Liver (tissue), 9 donors: Measurements from ENCODE around the gene MICU1. TPM values are rescaled to one million over a fixed set of nuclear protein-coding genes. Genes with fewer than 3 reads are reported as not detected.
A peak's percentile ranks its signal among the peaks of the same experiment; 100 is the strongest.

Source experiments
- DNase-seq: peaks from one replicate; pipeline ENCODE4 v3.0.0-alpha.2; 2017; ENCODE audit warnings: low spot score
- H3K27ac ChIP-seq, 2 donors: one replicate each; pipeline ENCODE4 v1.7.0; 2013; ENCODE audit warnings: inconsistent platforms in 2 of 2, low read length in 2 of 2, control low read depth in 1 of 2, low read depth in 1 of 2, mild to moderate bottlenecking in 1 of 2
- H3K27me3 ChIP-seq, 4 donors: one replicate each; pipeline versions ENCODE4 v1.6.1 to v1.7.0; 2013; ENCODE audit warnings: low read length in 3 of 4, inconsistent platforms in 1 of 4, mild to moderate bottlenecking in 1 of 4, moderate library complexity in 1 of 4; ENCODE audit not compliant: control insufficient read depth in 4 of 4, insufficient read depth in 4 of 4
- H3K36me3 ChIP-seq, 4 donors: one replicate each; pipeline versions ENCODE4 v1.6.1 to v1.7.0; 2013; ENCODE audit warnings: low read length in 3 of 4, mild to moderate bottlenecking in 3 of 4, low read depth in 1 of 4, moderate library complexity in 1 of 4; ENCODE audit not compliant: control insufficient read depth in 4 of 4, insufficient read depth in 3 of 4
- H3K4me1 ChIP-seq, 4 donors: one replicate each; pipeline versions ENCODE4 v1.6.1 to v1.7.0; 2013; ENCODE audit warnings: low read length in 3 of 4, mild to moderate bottlenecking in 3 of 4, moderate library complexity in 1 of 4; ENCODE audit not compliant: control insufficient read depth in 4 of 4, insufficient read depth in 4 of 4
- H3K4me3 ChIP-seq, 3 donors: one replicate each; pipeline versions ENCODE4 v1.6.1 to v1.7.0; 2013; ENCODE audit warnings: low read length in 3 of 3, control low read depth in 1 of 3, low read depth in 1 of 3, mild to moderate bottlenecking in 1 of 3
- H3K9ac ChIP-seq, 2 donors: one replicate each; pipeline ENCODE4 v1.7.0; 2013; ENCODE audit warnings: low read length in 2 of 2, mild to moderate bottlenecking in 2 of 2, moderate library complexity in 2 of 2, control low read depth in 1 of 2, low read depth in 1 of 2
- H3K9me3 ChIP-seq, 4 donors: one replicate each; pipeline versions ENCODE4 v1.6.1 to v1.7.0; 2013; ENCODE audit warnings: low read length in 3 of 4; ENCODE audit not compliant: control insufficient read depth in 4 of 4
- ATF3 ChIP-seq: IDR thresholded peaks from 2 replicates; pipeline ENCODE4 v1.6.1; 2016; ENCODE audit warnings: antibody characterized with exemption
- EGR1 ChIP-seq, 2 donors: IDR thresholded peaks; 2 replicates each; pipeline ENCODE4 v1.6.1; 2016 to 2018; ENCODE audit warnings: antibody characterized with exemption in 2 of 2, low read depth in 2 of 2
- FOXA1 ChIP-seq: IDR thresholded peaks from 2 replicates; pipeline ENCODE4 v1.6.1; 2016; ENCODE audit warnings: antibody characterized with exemption
- FOXA2 ChIP-seq: IDR thresholded peaks from 2 replicates; pipeline ENCODE4 v1.6.1; 2016; ENCODE audit warnings: antibody characterized with exemption
- HNF4G ChIP-seq: IDR thresholded peaks from 2 replicates; pipeline ENCODE4 v1.6.1; 2016; ENCODE audit warnings: antibody characterized with exemption
- JUND ChIP-seq, 2 donors: IDR thresholded peaks; 2 replicates each; pipeline ENCODE4 v1.6.1; 2016; ENCODE audit warnings: antibody characterized with exemption in 2 of 2
- NR2F2 ChIP-seq: IDR thresholded peaks from 2 replicates; pipeline ENCODE4 v1.6.1; 2016; ENCODE audit warnings: antibody characterized with exemption
- RAD21 ChIP-seq, 2 donors: IDR thresholded peaks; 2 replicates each; pipeline ENCODE4 v1.6.1; 2016; ENCODE audit warnings: antibody characterized with exemption in 2 of 2, mild to moderate bottlenecking in 2 of 2
- REST ChIP-seq: IDR thresholded peaks from 2 replicates; pipeline ENCODE4 v1.6.1; 2016; ENCODE audit warnings: antibody characterized with exemption, mild to moderate bottlenecking
- RXRA ChIP-seq, 2 donors: IDR thresholded peaks; 2 replicates each; pipeline ENCODE4 v1.6.1; 2017 to 2018; ENCODE audit warnings: antibody characterized with exemption in 2 of 2, mild to moderate bottlenecking in 1 of 2
- SP1 ChIP-seq: IDR thresholded peaks from 2 replicates; pipeline ENCODE4 v1.6.1; 2018; ENCODE audit warnings: antibody characterized with exemption, mild to moderate bottlenecking
- TAF1 ChIP-seq: conservative IDR thresholded peaks from 2 replicates; pipeline ENCODE4 v1.6.1; 2016; ENCODE audit warnings: antibody characterized with exemption, mild to moderate bottlenecking
- YY1 ChIP-seq: IDR thresholded peaks from 2 replicates; pipeline ENCODE4 v1.6.1; 2016; ENCODE audit warnings: antibody characterized with exemption, mild to moderate bottlenecking
- ZBTB33 ChIP-seq: IDR thresholded peaks from 2 replicates; pipeline ENCODE4 v1.6.1; 2016; ENCODE audit warnings: antibody characterized with exemption
- WGBS: extraction: QIAGEN DNeasy Blood & Tissue Kit; methylation state at CpG from one replicate; pipeline ENCODE4 v1.1.7; 2013; 5-methylcytosine and 5-hydroxymethylcytosine counted together
- polyA plus RNA-seq, 2 donors: library from polyadenylated mRNA; stranded (reverse) in 1 of 2; unstranded in 1 of 2; fragments of 200-250 nt in 1 of 2; fragments of >200 nt in 1 of 2; fragmentation: Nextera tagmentation in 1 of 2; extraction: Ambion mirVana in 1 of 2; gene quantifications; one replicate each; pipeline versions ENCODE4 v1.2.1 to v1.2.3, GENCODE V29; 2013 to 2015
- total RNA-seq, 2 donors: library from RNA; depleted of rRNA; stranded (reverse); fragments of >200 nt; gene quantifications; one replicate each; pipeline ENCODE4 v1.2.3, GENCODE V29; 2014
- TF ChIP-seq, protein P1 (sequence below): fragments of 150-350 bp; IDR thresholded peaks from 2 replicates; pipeline ENCODE4 v1.5.1; 2017; ENCODE audit warnings: improper control_type of control experiment, low read depth, low read length; ENCODE audit not compliant: missing input control
- donor health status: healthy.
- donor health status: healthy.
- donor health status: healthy.
- donor health status: healthy.
- donor health status: healthy.

The MICU1 gene
- total and polyA plus RNA-seq, 4 donors = 26.4 to 47.4 (median 32.1) TPM

- TF ChIP-seq, protein P1, sequence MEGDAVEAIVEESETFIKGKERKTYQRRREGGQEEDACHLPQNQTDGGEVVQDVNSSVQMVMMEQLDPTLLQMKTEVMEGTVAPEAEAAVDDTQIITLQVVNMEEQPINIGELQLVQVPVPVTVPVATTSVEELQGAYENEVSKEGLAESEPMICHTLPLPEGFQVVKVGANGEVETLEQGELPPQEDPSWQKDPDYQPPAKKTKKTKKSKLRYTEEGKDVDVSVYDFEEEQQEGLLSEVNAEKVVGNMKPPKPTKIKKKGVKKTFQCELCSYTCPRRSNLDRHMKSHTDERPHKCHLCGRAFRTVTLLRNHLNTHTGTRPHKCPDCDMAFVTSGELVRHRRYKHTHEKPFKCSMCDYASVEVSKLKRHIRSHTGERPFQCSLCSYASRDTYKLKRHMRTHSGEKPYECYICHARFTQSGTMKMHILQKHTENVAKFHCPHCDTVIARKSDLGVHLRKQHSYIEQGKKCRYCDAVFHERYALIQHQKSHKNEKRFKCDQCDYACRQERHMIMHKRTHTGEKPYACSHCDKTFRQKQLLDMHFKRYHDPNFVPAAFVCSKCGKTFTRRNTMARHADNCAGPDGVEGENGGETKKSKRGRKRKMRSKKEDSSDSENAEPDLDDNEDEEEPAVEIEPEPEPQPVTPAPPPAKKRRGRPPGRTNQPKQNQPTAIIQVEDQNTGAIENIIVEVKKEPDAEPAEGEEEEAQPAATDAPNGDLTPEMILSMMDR = no peak
Observed at GRCh38 chr10:72338180-72338579, 287.7 kb downstream of the MICU1 start (continued).

DNA sequence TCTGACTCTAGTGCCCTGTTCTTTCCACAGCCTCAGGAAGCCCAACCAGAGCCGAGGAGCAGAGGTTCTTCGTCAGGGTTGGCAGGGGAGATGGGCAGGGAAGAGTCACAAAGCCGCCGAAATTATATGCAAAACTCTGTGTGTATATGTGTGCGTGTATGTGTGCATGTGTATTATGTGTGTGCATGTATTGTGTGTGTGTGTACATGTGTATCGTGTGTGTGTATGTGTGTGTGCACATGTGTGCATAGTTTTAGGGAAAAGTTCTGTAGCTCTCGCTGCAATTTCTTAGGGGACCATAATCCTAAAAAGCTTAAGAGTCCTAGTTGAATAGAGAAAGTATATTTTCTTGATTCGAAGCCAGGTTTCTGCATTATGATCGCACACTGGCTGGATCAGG, 288.2 kb downstream of the MICU1 start:
- no peak overlapping the region for H3K4me3 ChIP-seq
- peaks cover 20 to 47% (median 35%) of the 10 kb centered on the region in 4 donors for H3K4me1 ChIP-seq
- WGBS = 80% methylated on average over 9 of the region's 9 CpGs
- H3K9me3 ChIP-seq = no peaks in the 10 kb centered on the region
- H3K9ac ChIP-seq = no peak overlapping the region
- no peak overlapping the region for H3K27ac ChIP-seq
- TF ChIP-seq ATF3 (no peak), RXRA (IDR thresholded peaks at IDR 0.05) (no peak), YY1 (no peak), EGR1 (IDR thresholded peaks at IDR 0.05; ENCODE audit: low read depth in 2 of 2) (no peak), HNF4G (no peak), FOXA1 (no peak), RAD21 (IDR thresholded peaks at IDR 0.05) (no peak), REST (no peak)
- no peak for DNase-seq
- peaks cover 2 to 24% (median 11%) of the 10 kb centered on the region in 4 donors for H3K36me3 ChIP-seq
- no peaks in the 10 kb centered on the region for H3K27me3 ChIP-seq

DNA sequence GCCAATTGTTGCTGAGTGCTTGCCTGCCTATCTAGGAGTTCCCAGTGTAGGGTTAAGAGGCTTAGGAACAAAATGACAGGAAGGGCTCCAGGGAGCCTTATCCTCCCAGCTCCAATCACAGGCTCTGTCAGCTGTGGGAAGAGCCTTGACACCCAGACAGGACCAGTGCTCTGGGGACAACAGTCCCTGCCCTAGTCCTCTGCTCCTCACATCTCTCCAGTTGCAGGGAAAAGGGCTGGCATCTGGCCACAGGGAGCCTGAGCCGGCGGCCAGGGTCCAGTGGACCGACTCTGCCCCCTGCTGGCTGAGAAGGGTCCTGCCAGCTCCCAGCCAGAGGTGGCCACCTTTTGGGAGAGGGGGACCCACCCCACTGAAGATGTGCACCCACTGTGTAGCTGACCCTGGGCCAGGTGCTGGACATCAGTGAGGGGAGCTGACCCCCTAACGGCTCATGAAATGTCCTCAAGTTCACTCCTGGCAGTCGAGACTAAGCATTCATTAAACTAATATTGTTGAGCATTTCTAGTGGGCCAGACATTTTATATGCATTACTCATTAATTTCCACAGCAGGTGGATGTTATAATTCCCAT, 288.7 kb downstream of the MICU1 start:
- peak overlapping the region; percentile 74 to 90 for H3K27ac ChIP-seq
- DNase-seq = peak; percentile 82
- no peak overlapping the region for H3K4me3 ChIP-seq
- H3K27me3 ChIP-seq = no peaks in the 10 kb centered on the region
- whole genome bisulfite sequencing = 24% methylated on average over 5 of the region's 5 CpGs
- H3K9ac ChIP-seq = peak overlapping the region in 1 of 2 donors; percentile 19
- no peaks in the 10 kb centered on the region for H3K9me3 ChIP-seq
- H3K4me1 ChIP-seq = peaks cover 23 to 50% (median 35%) of the 10 kb centered on the region in 4 donors
- H3K36me3 ChIP-seq = peaks cover 2 to 19% (median 9%) of the 10 kb centered on the region in 4 donors
- TF ChIP-seq REST (no peak), FOXA1 (no peak), HNF4G (no peak), ATF3 (no peak), NR2F2 (peak; percentile 65), RAD21 (IDR thresholded peaks at IDR 0.05) (peak; percentile 98 to 99), ZBTB33 (no peak), YY1 (no peak), FOXA2 (no peak), SP1 (peak; percentile 44), EGR1 (IDR thresholded peaks at IDR 0.05; ENCODE audit: low read depth in 2 of 2) (no peak), JUND (IDR thresholded peaks at IDR 0.05) (no peak), TAF1 (no peak), RXRA (IDR thresholded peaks at IDR 0.05) (peak; percentile 49 to 66)
- TF ChIP-seq, protein P1 = peak; percentile 95
